ENCODE measurements around the gene EP400. TPM values are rescaled to one million over a fixed set of nuclear protein-coding genes. Genes with fewer than 3 reads are reported as not detected.

The EP400 gene
- total and polyA plus RNA-seq, 2 of the 13 experiments (the other 11 are each of a cell fraction or from before 2014, with no cell fraction given) = 4.9 to 5.0 TPM

DNA sequence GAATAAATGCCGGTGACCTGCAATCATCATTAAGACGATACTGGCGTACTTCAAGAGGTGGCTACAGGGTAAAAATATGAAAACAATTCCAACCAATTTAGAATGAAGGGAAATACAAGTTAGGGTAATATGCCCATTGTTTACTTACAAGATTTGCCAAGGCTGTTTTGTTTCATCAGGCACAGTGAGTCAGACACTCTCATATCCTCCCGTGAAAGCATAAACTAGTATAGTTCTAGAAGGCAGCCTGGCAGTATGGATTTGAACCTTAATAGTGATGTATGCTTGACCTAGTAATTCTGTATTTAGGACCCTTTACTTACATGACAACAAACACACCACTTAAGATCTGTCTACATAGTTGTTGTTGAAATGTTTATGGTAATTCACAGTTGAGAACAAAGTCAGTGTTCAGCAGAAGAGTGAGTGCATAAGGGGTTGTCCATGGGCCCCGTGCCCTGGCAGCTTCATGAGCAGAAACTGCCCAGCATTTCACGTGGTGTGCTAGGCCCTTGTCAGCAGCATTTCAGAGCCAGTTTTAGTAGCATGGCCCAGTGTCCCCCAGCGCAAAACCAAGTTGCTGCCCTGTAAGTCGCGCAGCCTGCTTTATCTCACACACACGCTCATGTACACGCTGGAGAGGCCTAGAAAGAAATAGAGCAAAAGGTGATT lies 80.8 kb downstream of the EP400 start:
- H2AFZ ChIP-seq (ENCODE audit: low read length) = no peak overlapping the region
- H3K4me1 ChIP-seq (ENCODE audit: insufficient read depth, low read length) = no peaks in the 10 kb centered on the region
- no peaks in the 10 kb centered on the region for H3K9me3 ChIP-seq (ENCODE audit: low read length)
- no TSS peak for BruUV-seq (replicated peaks)
- no peak overlapping the region for H3K27ac ChIP-seq (ENCODE audit: extremely low read length, insufficient read depth, low read length)
- H3K79me2 ChIP-seq (ENCODE audit: insufficient read depth, low read length) = no peaks in the 10 kb centered on the region
- H3K9ac ChIP-seq (ENCODE audit: insufficient read depth, low read depth, low read length) = no peak overlapping the region
- DNase-seq (ENCODE audit: low spot score) = no peak
- H3K27me3 ChIP-seq (ENCODE audit: control insufficient read depth in 1 of 2, insufficient read depth in 2 of 2, low read length in 2 of 2) = no peaks in the 10 kb centered on the region
- no peak for FAIRE-seq
- H4K20me1 ChIP-seq (ENCODE audit: insufficient read depth, low read length) = no peaks in the 10 kb centered on the region
- no peak overlapping the region for H3K4me3 ChIP-seq (replicated peaks in 1 of 3; ENCODE audit: insufficient read depth in 1 of 3, low read depth in 2 of 3, low read length in 3 of 3)
- WGBS (ENCODE audit: low lambda C conversion rate) = 99% methylated on average over 9 of the region's 11 CpGs
- TF ChIP-seq ZFP37 (CRISPR knock-in tag; IDR thresholded peaks at IDR 0.05; ENCODE audit: borderline replicate concordance) = no peak
- TF ChIP-seq ZNF224 (CRISPR knock-in tag; IDR thresholded peaks at IDR 0.05) = no peak
- no peak for TF ChIP-seq ZBTB10 (CRISPR knock-in tag; IDR thresholded peaks at IDR 0.05; ENCODE audit: borderline replicate concordance)
- TF ChIP-seq ZNF33B (CRISPR knock-in tag; IDR thresholded peaks at IDR 0.05) = no peak
- TF ChIP-seq, protein P1, sequence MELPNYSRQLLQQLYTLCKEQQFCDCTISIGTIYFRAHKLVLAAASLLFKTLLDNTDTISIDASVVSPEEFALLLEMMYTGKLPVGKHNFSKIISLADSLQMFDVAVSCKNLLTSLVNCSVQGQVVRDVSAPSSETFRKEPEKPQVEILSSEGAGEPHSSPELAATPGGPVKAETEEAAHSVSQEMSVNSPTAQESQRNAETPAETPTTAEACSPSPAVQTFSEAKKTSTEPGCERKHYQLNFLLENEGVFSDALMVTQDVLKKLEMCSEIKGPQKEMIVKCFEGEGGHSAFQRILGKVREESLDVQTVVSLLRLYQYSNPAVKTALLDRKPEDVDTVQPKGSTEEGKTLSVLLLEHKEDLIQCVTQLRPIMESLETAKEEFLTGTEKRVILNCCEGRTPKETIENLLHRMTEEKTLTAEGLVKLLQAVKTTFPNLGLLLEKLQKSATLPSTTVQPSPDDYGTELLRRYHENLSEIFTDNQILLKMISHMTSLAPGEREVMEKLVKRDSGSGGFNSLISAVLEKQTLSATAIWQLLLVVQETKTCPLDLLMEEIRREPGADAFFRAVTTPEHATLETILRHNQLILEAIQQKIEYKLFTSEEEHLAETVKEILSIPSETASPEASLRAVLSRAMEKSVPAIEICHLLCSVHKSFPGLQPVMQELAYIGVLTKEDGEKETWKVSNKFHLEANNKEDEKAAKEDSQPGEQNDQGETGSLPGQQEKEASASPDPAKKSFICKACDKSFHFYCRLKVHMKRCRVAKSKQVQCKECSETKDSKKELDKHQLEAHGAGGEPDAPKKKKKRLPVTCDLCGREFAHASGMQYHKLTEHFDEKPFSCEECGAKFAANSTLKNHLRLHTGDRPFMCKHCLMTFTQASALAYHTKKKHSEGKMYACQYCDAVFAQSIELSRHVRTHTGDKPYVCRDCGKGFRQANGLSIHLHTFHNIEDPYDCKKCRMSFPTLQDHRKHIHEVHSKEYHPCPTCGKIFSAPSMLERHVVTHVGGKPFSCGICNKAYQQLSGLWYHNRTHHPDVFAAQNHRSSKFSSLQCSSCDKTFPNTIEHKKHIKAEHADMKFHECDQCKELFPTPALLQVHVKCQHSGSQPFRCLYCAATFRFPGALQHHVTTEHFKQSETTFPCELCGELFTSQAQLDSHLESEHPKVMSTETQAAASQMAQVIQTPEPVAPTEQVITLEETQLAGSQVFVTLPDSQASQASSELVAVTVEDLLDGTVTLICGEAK (IDR thresholded peaks at IDR 0.05) = no peak
- TF ChIP-seq, protein P1 (CRISPR knock-in tag; IDR thresholded peaks at IDR 0.05) = no peak
- ChIA-PET POLR2A (no interaction called here), CTCF (ENCODE audit: low intra/inter-chr PET ratio, low total read pairs) (no interaction called here)
- peaks cover 35 to 91% of the 10 kb centered on the region in 2 experiments for H3K36me3 ChIP-seq (replicated peaks in 1 of 2; ENCODE audit: control insufficient read depth in 1 of 2, insufficient read depth in 2 of 2, low read length in 2 of 2)
- intact Hi-C loops (cut with micrococcal nuclease; ENCODE audit: unreplicated experiment) = no loop called here
- no peak overlapping the region for H3K4me2 ChIP-seq (ENCODE audit: low read depth, low read length)
- in situ Hi-C loops (cut with HindIII; ENCODE audit: extremely low pct_ligation_motif_present, low pct_unique_long_range_greater_than_20kb) = no loop called here
- ATAC-seq = no peak
